HepG2 (cell line): ENCODE results near the gene MAGI1. TPM values are rescaled to one million over a fixed set of nuclear protein-coding genes. Genes with fewer than 3 reads are reported as not detected.

Experiments
- CBX1 ChIP-seq: IDR thresholded peaks from one replicate; pipeline ENCODE4 v1.6.1; 2016; ENCODE audit warnings: antibody characterized with exemption, low read depth
- CCAR2 ChIP-seq: fragments of 200-400 bp; formaldehyde crosslinking; optimal IDR thresholded peaks from 2 replicates; pipeline ENCODE3; 2018; ENCODE audit warnings: low read depth, mild to moderate bottlenecking, low read length, moderate library complexity
- ETS1 ChIP-seq: sonication (generic); formaldehyde crosslinking; IDR thresholded peaks from 2 replicates; pipeline ENCODE4 v1.4.0; 2020; ENCODE audit warnings: missing genetic modification reagents
- PAXIP1 ChIP-seq: sonication (generic); formaldehyde crosslinking; conservative IDR thresholded peaks from 2 replicates; pipeline ENCODE4 v1.4.0; 2020; ENCODE audit warnings: mild to moderate bottlenecking, missing genetic modification reagents, moderate library complexity
- RNF2 ChIP-seq: fragments of 450-650 bp; conservative IDR thresholded peaks from 2 replicates; pipeline ENCODE4 v1.6.1; 2016; ENCODE audit warnings: low read depth
- SYNCRIP ChIP-seq: fragments of 200-400 bp; formaldehyde crosslinking; IDR thresholded peaks from 2 replicates; pipeline ENCODE4 v1.6.1; 2018; ENCODE audit warnings: mild to moderate bottlenecking, low read depth, low read length; ENCODE audit not compliant: insufficient read depth
- ZBTB21 ChIP-seq: sonication (generic); formaldehyde crosslinking; IDR thresholded peaks from 2 replicates; pipeline ENCODE4 v1.4.0; 2020; ENCODE audit warnings: missing genetic modification reagents
- ZBTB40 ChIP-seq, 2 experiments: fragments of 450-650 bp in 1 of 2; sonication (generic) in 1 of 2; formaldehyde crosslinking in 1 of 2; IDR thresholded peaks; 2 replicates each; pipeline versions ENCODE4 v1.6.1 to v1.8.0; 2016 to 2022; ENCODE audit warnings: antibody characterized with exemption in 1 of 2, mild to moderate bottlenecking in 1 of 2, missing genetic modification reagents in 1 of 2
- ZNF205 ChIP-seq: IDR thresholded peaks from 2 replicates; pipeline ENCODE4 v1.6.1; 2018; ENCODE audit warnings: missing biosample characterization, missing genetic modification reagents
- ZNF800 ChIP-seq: sonication (generic); formaldehyde crosslinking; IDR thresholded peaks from 2 replicates; pipeline ENCODE4 v1.4.0; 2020; ENCODE audit warnings: missing genetic modification reagents
- ZNF879 ChIP-seq: sonication (generic); formaldehyde crosslinking; IDR thresholded peaks from 2 replicates; pipeline ENCODE4 v1.8.1; 2023; ENCODE audit warnings: missing genetic modification reagents
- ZSCAN20 ChIP-seq: sonication (generic); formaldehyde crosslinking; IDR thresholded peaks from 2 replicates; pipeline ENCODE4 v1.4.0; 2020; ENCODE audit warnings: missing genetic modification reagents, mild to moderate bottlenecking, borderline replicate concordance
- polyA plus RNA-seq, 8 experiments: library from polyadenylated mRNA; depleted of rRNA in 3 of 8; stranded (reverse) in 7 of 8; unstranded in 1 of 8; fragments of >200 nt; fragmentation: Illumina TruSeq in 4 of 8; extraction: Trizol in 4 of 8; gene quantifications; 2 replicates each; pipeline versions ENCODE4 v1.2.1 to v1.2.3, GENCODE V29; 2011 to 2016; ENCODE audit warnings: low read depth in 4 of 8, missing spikeins in 1 of 8, mixed read lengths in 1 of 8; ENCODE audit not compliant: insufficient read depth in 1 of 8
- total RNA-seq, 5 experiments: library from RNA; depleted of rRNA; stranded (reverse); fragments of >200 nt; fragmentation: Illumina TruSeq; extraction: Trizol; gene quantifications; 2 replicates each; pipeline ENCODE4 v1.2.3, GENCODE V29; 2016; ENCODE audit warnings: low read depth in 1 of 5

MAGI1 gene
- total and polyA plus RNA-seq, 2 of the 13 experiments (the other 11 are each of a cell fraction or from before 2014, with no cell fraction given), result 22.2 to 26.0 TPM

- TF ChIP-seq CBX1 (no peak), ETS1 (CRISPR knock-in tag) (no peak), ZBTB40 (IDR thresholded peaks at IDR 0.05) (no peak), ZBTB40 (CRISPR knock-in tag; IDR thresholded peaks at IDR 0.05) (no peak), CCAR2 (no peak), ZNF800 (CRISPR knock-in tag) (no peak), ZNF879 (CRISPR knock-in tag) (no peak), ZBTB21 (CRISPR knock-in tag) (peak; percentile 91), RNF2 (no peak), ZSCAN20 (CRISPR knock-in tag) (no peak), PAXIP1 (CRISPR knock-in tag) (peak; percentile 67), SYNCRIP (no peak), ZNF205 (no peak)
Observed at GRCh38 chr3:65953881-65954733, 84.6 kb downstream of the MAGI1 start (continued).
